ENCODE data around the gene KRTAP5-1.
A peak's percentile ranks its signal among the peaks of the same experiment; 100 is the strongest.

KRTAP5-1 gene

DNA sequence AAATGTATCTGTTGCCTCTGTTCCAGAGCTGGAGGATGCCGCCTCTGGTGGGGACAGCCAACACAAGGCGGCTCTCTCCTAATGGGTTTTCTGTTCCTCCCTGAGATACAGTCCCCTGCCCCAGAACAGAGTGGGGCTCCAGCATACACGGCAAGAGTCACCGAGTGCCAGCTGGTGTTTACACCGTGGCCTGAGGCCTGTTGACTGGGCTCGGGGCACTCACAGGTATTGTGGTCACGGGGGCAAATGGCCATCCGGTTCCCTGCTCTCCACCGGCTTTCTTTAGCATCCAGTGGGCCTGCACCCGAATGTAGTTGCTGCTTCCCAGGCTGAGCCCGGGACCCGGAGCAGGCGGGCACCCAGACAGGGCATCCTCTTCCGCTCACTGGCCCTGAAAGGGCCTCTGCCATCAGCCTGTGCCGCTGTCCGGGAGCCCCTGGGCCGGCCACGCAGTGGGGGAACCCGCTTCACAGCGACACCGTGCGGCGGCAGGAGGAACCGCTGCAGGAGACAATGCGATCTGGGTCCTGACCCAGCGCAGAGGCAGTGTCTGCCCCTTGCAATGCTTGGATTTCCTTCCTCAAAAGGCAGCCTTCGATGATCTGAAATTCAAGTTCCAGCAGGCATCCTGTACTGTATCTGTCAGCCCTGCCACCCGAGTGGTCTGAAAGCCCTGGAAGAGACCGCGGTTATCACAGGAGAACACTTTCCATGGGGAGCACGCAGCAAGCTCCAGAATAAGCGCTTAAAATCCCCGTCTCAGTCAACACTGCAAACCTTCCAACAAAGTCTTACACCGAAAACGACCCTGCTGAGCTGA, 43.6 kb upstream of the KRTAP5-1 start:
- peak; percentile 98 for TF ChIP-seq CTCF (IDR thresholded peaks at IDR 0.05)

DNA sequence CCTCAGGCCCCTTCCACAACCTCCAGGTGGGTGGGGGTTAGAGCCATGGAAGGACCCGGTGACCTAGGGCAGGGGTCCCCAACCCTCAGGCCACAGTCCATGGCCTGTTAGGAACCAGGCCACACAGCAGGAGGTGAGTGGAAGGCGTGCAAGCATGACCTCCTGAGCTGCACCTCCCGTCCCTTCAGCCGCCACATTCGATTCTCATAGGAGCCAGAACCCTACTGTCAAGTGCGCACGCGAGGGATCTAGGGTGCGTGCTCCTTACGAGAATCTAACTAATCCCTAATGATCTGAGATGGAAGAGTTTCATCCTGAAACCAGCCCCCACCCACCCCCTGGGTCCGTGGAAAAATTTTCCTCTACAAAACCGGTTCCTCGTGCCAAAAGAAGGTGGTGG, 40.5 kb upstream of the KRTAP5-1 start:
- TF ChIP-seq CTCF (IDR thresholded peaks at IDR 0.05), result no peak

DNA sequence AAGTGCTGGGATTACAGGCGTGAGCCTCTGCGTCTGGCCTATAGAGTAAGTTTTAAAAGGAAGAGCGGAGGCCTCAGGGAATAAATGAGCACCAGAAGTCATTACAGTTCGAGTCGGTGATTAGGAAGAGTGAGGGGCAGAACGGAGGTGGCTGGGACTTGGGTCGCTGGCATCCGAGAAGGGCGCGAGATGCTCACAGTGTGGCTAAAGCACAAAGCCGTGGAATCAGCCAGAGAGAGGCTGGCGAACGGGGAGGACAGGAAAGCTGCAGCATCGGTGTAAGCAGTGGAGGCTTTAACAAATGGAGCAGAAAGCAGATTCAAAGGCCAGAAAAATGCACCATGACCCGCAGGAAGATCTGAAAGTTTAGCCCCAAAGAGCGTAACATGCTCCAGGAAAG, 39.5 kb upstream of the KRTAP5-1 start:
- TF ChIP-seq CTCF (IDR thresholded peaks at IDR 0.05), result no peak

DNA sequence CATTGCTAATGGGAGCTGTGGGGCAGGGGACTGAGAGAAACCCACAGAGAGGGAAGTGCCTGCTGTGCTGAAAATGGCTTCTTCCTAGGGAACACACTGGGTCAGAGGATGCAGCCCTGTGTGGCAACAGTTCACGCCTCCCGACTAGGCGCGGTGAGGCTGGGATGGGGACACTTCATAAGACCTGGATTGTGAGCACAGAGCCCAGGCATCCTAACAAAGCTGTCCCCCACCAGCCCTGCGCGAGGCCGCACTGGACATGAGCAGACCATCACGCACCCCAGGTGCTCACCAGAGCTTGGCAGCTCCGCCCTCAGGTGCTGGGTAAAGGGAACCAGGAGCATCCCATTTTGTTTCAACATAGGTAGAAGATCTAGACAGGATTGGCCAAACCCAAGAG, 38.6 kb upstream of the KRTAP5-1 start:
- TF ChIP-seq CTCF (IDR thresholded peaks at IDR 0.05), result no peak

DNA sequence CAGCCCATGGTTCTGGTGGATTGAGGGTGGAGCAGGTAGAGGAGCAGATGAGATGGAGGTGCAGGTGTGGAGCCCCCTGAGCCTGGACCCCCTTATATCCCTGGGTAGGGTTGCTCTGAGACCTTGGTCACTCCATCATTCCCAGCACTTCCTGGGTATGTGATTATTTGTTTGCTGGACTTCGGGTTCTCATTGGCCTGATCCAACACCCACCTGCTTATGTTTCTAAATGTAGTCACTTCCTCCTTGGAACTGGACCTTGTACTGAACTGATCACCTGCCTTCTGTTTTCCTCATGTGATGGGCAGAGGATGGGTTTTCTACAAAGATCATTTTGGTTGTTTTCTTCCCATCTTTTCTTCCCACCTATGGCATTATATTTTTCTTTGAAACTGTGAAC, 37.0 kb upstream of the KRTAP5-1 start, which contains the start of gene KRTAP5-4:
Gene KRTAP5-4, minus strand, starts transcription at position 53 of the 400 bp plus-strand sequence. Its CDS starts 45 bp downstream, at position 8.
- no peak for TF ChIP-seq CTCF (IDR thresholded peaks at IDR 0.05)

GRCh38 chr11:1619449-1619848, 34.4 kb upstream of the KRTAP5-1 start:
- no peak for TF ChIP-seq CTCF (IDR thresholded peaks at IDR 0.05)

- no peak for TF ChIP-seq CTCF (IDR thresholded peaks at IDR 0.05)
Observed at GRCh38 chr11:1618231-1618630, 33.1 kb upstream of the KRTAP5-1 start.
